HCT116 (cell line): ENCODE measurements around the gene PLD2. TPM values are rescaled to one million over a fixed set of nuclear protein-coding genes. Genes with fewer than 3 reads are reported as not detected.

Source experiments
- ATAC-seq: fragments of 200-7000 bp; cut with Tn5 transposase; 2 replicates; pipeline ENCODE4 v1.9.1; 2020; ENCODE audit warnings: mild to moderate bottlenecking, moderate library complexity
- BruUV-seq: library from RNA; stranded (reverse); fragments of 400-500 nt; replicated peaks from 2 replicates; lab custom pipeline; 2021; lab: Mats Ljungman, UMichigan
- CTCF ChIA-PET: fragments of 300-600 bp; sonication (Branson Sonifier 250); formaldehyde crosslinking; loops from one replicate; lab custom pipeline; 2021; ENCODE audit warnings: antibody characterized with exemption; lab: Charles Lee
- POLR2A ChIA-PET: fragments of 300-600, 350-600 bp; sonication (Branson Sonifier 250); formaldehyde crosslinking; loops from one replicate; lab custom pipeline; 2021; ENCODE audit warnings: antibody characterized with exemption; lab: Charles Lee
- RAD21 ChIA-PET, 2 experiments: fragments of 300-600 bp; sonication (Branson Sonifier 250); formaldehyde crosslinking; loops; one replicate each; lab custom pipeline; 2023; ENCODE audit warnings: low total read pairs in 2 of 2; ENCODE audit not compliant: uncharacterized antibody in 2 of 2, unreplicated experiment in 2 of 2, low non-redundant PET in 1 of 2; lab: Charles Lee
- DNase-seq: peaks from one replicate; pipeline ENCODE4 v3.0.0-alpha.2; 2010; ENCODE audit warnings: low read depth, low spot score
- H2AFZ ChIP-seq: fragments of 200-600 bp; shearing (Covaris generic), sonication (generic); 2 replicates; pipeline ENCODE4 v1.6.1; 2017; ENCODE audit warnings: low read depth, mixed run types, mixed read lengths, antibody characterized with exemption, low read length; ENCODE audit not compliant: poor library complexity, severe bottlenecking
- H3K27ac ChIP-seq: 2 replicates; pipeline ENCODE4 v1.5.1; 2012; ENCODE audit warnings: low read depth, low read length
- H3K27me3 ChIP-seq: fragments of 200-600 bp; sonication (generic); 2 replicates; pipeline ENCODE4 v1.6.1; 2016; ENCODE audit warnings: mixed run types, low read length, mixed read lengths; ENCODE audit not compliant: insufficient read depth
- H3K36me3 ChIP-seq, 2 experiments: fragments of 200-500 bp in 1 of 2; fragments of 200-600 bp in 1 of 2; sonication (Bioruptor generic) in 1 of 2; sonication (generic) in 1 of 2; 2 replicates each; pipeline versions ENCODE4 v1.5.1 to v1.6.1; 2014 to 2016; ENCODE audit warnings: low read length in 2 of 2, inconsistent platforms in 1 of 2, mixed read lengths in 1 of 2, mixed run types in 1 of 2; ENCODE audit not compliant: insufficient read depth in 2 of 2, control insufficient read depth in 1 of 2
- H3K4me1 ChIP-seq, 2 experiments: fragments of 200-600 bp in 1 of 2; sonication (generic) in 1 of 2; 2 replicates each; pipeline versions ENCODE4 v1.5.1 to v1.6.1; 2012 to 2017; ENCODE audit warnings: low read length in 2 of 2, inconsistent platforms in 1 of 2, mild to moderate bottlenecking in 1 of 2, mixed read lengths in 1 of 2, mixed run types in 1 of 2, moderate library complexity in 1 of 2; ENCODE audit not compliant: insufficient read depth in 2 of 2, control insufficient read depth in 1 of 2
- H3K4me2 ChIP-seq: fragments of 200-600 bp; sonication (generic); 2 replicates; pipeline ENCODE4 v1.6.1; 2017; ENCODE audit warnings: mixed run types, low read length, mixed read lengths
- H3K4me3 ChIP-seq, 2 experiments: fragments of 200-600 bp in 1 of 2; sonication (generic) in 1 of 2; replicated peaks in 1 of 2; 2 replicates each; pipeline ENCODE4 v1.5.1; 2011 to 2016; ENCODE audit warnings: low read length in 2 of 2, control low read depth in 1 of 2, low read depth in 1 of 2, mild to moderate bottlenecking in 1 of 2, mixed read lengths in 1 of 2, mixed run types in 1 of 2
- H3K79me2 ChIP-seq: fragments of 200-600 bp; sonication (generic); 2 replicates; pipeline ENCODE4 v1.6.1; 2017; ENCODE audit warnings: mild to moderate bottlenecking, mixed run types, low read length, moderate library complexity, mixed read lengths; ENCODE audit not compliant: insufficient read depth
- H3K9ac ChIP-seq: fragments of 200-600 bp; sonication (generic); 2 replicates; pipeline ENCODE4 v1.6.1; 2016; ENCODE audit warnings: low read length, mixed read lengths
- H3K9me2 ChIP-seq: fragments of 200-600 bp; sonication (generic), shearing (Covaris generic); 2 replicates; pipeline ENCODE4 v1.6.1; 2017; ENCODE audit warnings: mixed run types, mild to moderate bottlenecking, moderate library complexity; ENCODE audit not compliant: insufficient read depth
- H3K9me3 ChIP-seq, 2 experiments: fragments of 200-500 bp in 1 of 2; fragments of 200-600 bp in 1 of 2; sonication (Bioruptor generic) in 1 of 2; sonication (generic) in 1 of 2; 2 replicates each; pipeline ENCODE4 v1.6.1; 2014 to 2017; ENCODE audit warnings: low read length in 2 of 2, mixed read lengths in 2 of 2, inconsistent platforms in 1 of 2, low read depth in 1 of 2, mild to moderate bottlenecking in 1 of 2, mixed run types in 1 of 2, moderate library complexity in 1 of 2; ENCODE audit not compliant: control insufficient read depth in 1 of 2, insufficient read depth in 1 of 2
- H4K20me1 ChIP-seq: fragments of 200-600 bp; sonication (generic), shearing (Covaris generic); 2 replicates; pipeline ENCODE4 v1.6.1; 2017; ENCODE audit warnings: mixed run types, mild to moderate bottlenecking, moderate library complexity; ENCODE audit not compliant: insufficient read depth
- CBX3 ChIP-seq: IDR thresholded peaks from 2 replicates; pipeline ENCODE4 v1.6.1; 2012; ENCODE audit warnings: low read depth
- CEBPB ChIP-seq: IDR thresholded peaks from 2 replicates; pipeline ENCODE4 v1.6.1; 2012; ENCODE audit warnings: low read depth
- EGR1 ChIP-seq: IDR thresholded peaks from 2 replicates; pipeline ENCODE4 v1.6.1; 2012; ENCODE audit warnings: low read depth
- ELF1 ChIP-seq: IDR thresholded peaks from 2 replicates; pipeline ENCODE4 v1.6.1; 2012; ENCODE audit warnings: low read depth, borderline replicate concordance
- FOSL1 ChIP-seq: IDR thresholded peaks from 2 replicates; pipeline ENCODE4 v1.6.1; 2012; ENCODE audit warnings: low read depth
- JUND ChIP-seq: IDR thresholded peaks from 2 replicates; pipeline ENCODE4 v1.6.1; 2012
- SIN3A ChIP-seq: IDR thresholded peaks from 2 replicates; pipeline ENCODE4 v1.6.1; 2012; ENCODE audit warnings: low read depth
- SP1 ChIP-seq: IDR thresholded peaks from 2 replicates; pipeline ENCODE4 v1.6.1; 2012; ENCODE audit warnings: low read depth
- TCF7L2 ChIP-seq: IDR thresholded peaks from 2 replicates; pipeline ENCODE4 v1.7.0; 2011; ENCODE audit warnings: borderline replicate concordance, inconsistent platforms; ENCODE audit not compliant: insufficient read depth, insufficient read length; ENCODE audit errors: extremely low read depth
- YY1 ChIP-seq: IDR thresholded peaks from 2 replicates; pipeline ENCODE4 v1.6.1; 2011; ENCODE audit warnings: low read length, low read depth, moderate library complexity, mild to moderate bottlenecking; ENCODE audit not compliant: insufficient replicate concordance; ENCODE audit errors: extremely low read depth
- ZNF274 ChIP-seq: fragments of 200-500 bp; sonication (Bioruptor generic); IDR thresholded peaks from 2 replicates; pipeline ENCODE4 v1.6.1; 2014; ENCODE audit warnings: mild to moderate bottlenecking, low read depth, low read length, inconsistent platforms
- intact Hi-C: fragments of 100-400 bp; cut with micrococcal nuclease; formaldehyde crosslinking; loops from 2 replicates; pipeline ENCODE4 v1.10.0; 2022
- total RNA-seq: library from RNA; stranded (reverse); gene quantifications from one replicate; pipeline ENCODE4 v1.2.1, GENCODE V29; 2021; ENCODE audit not compliant: unreplicated experiment
- TF ChIP-seq, protein P1 (sequence below): IDR thresholded peaks from 2 replicates; pipeline ENCODE4 v1.6.1; 2012
- TF ChIP-seq, protein P2 (sequence below): IDR thresholded peaks from 2 replicates; pipeline ENCODE4 v1.6.1; 2012; ENCODE audit warnings: low read depth
- TF ChIP-seq, protein P3 (sequence below), 3 experiments: fragments of 200-600 bp in 1 of 3; sonication (generic) in 1 of 3; IDR thresholded peaks in 2 of 3; conservative IDR thresholded peaks in 1 of 3; 2 replicates each; pipeline ENCODE4 v1.5.1; 2012 to 2017; ENCODE audit warnings: low read depth in 2 of 3, low read length in 2 of 3, antibody characterized with exemption in 1 of 3, borderline replicate concordance in 1 of 3, control low read depth in 1 of 3, mild to moderate bottlenecking in 1 of 3, mixed read lengths in 1 of 3, mixed run types in 1 of 3, moderate library complexity in 1 of 3; ENCODE audit not compliant: insufficient read depth in 1 of 3
- TF ChIP-seq, protein P4 (sequence below): IDR thresholded peaks from 2 replicates; pipeline ENCODE4 v1.6.1; 2011; ENCODE audit warnings: mild to moderate bottlenecking, low read length, moderate library complexity; ENCODE audit not compliant: insufficient replicate concordance; ENCODE audit errors: extremely low read depth

PLD2 gene
- total RNA-seq, 1 experiment from 2014 or later, result 47.7 TPM

DNA sequence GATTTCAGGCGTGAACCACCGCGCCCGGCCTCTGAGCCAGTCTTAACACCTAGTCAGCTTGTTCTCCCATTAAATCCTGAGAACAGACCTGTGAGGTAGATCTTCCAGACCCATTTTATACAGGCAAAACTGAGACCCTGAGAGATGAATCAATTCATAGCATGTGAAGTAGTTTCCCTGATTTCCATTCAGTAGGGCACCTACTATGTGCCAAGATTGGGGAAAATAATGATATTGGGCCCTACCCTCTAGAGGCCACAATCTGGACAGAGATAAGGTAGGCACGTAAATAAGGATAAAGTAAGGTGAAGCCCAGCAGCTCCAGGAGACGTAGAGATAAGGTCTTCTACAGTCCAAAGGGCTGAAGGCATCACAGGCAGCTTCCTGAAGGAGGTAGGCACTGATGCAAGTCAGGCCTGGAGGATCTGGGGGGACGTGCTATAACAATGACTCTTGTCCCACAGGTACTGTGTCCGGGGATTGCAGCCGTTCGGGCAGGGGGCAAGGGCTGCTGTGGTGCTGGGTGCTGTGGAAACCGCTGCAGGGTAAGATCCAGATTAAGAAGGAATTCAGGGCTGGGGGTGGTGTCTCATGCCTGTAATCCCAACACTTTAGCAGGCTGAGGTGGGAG, 26.5 kb upstream of the PLD2 start:
- Histone ChIP-seq H3K27ac (no peak overlapping the region), H3K79me2 (no peaks in the 10 kb centered on the region), H3K27me3 (no peaks in the 10 kb centered on the region), H3K4me1 (no peaks in the 10 kb centered on the region), H3K9me2 (no peaks in the 10 kb centered on the region), H2AFZ (no peak overlapping the region), H3K9ac (no peak overlapping the region), H3K9me3 (no peaks in the 10 kb centered on the region), H3K4me3 (no peak overlapping the region), H3K36me3 (no peaks in the 10 kb centered on the region), H4K20me1 (no peaks in the 10 kb centered on the region), H3K4me2 (no peak overlapping the region)
- ChIA-PET RAD21 (no interaction called here), CTCF (interaction anchor here (3.3 kb wide), 1 partner anchor 8 kb away, joined by 19 read pairs; the partner anchor contains the start of gene GLTPD2), POLR2A (no interaction called here)
- ATAC-seq (no peak), DNase-seq (no peak)
- BruUV-seq, result no TSS peak
- TF ChIP-seq, protein P1, sequence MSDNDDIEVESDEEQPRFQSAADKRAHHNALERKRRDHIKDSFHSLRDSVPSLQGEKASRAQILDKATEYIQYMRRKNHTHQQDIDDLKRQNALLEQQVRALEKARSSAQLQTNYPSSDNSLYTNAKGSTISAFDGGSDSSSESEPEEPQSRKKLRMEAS, result no peak
- TF ChIP-seq SIN3A (no peak), ZNF274 (no peak), YY1 (no peak), ELF1 (no peak), CBX3 (no peak), CEBPB (no peak), SP1 (no peak), TCF7L2 (no peak), JUND (no peak), FOSL1 (no peak), EGR1 (no peak)
- TF ChIP-seq, protein P2, sequence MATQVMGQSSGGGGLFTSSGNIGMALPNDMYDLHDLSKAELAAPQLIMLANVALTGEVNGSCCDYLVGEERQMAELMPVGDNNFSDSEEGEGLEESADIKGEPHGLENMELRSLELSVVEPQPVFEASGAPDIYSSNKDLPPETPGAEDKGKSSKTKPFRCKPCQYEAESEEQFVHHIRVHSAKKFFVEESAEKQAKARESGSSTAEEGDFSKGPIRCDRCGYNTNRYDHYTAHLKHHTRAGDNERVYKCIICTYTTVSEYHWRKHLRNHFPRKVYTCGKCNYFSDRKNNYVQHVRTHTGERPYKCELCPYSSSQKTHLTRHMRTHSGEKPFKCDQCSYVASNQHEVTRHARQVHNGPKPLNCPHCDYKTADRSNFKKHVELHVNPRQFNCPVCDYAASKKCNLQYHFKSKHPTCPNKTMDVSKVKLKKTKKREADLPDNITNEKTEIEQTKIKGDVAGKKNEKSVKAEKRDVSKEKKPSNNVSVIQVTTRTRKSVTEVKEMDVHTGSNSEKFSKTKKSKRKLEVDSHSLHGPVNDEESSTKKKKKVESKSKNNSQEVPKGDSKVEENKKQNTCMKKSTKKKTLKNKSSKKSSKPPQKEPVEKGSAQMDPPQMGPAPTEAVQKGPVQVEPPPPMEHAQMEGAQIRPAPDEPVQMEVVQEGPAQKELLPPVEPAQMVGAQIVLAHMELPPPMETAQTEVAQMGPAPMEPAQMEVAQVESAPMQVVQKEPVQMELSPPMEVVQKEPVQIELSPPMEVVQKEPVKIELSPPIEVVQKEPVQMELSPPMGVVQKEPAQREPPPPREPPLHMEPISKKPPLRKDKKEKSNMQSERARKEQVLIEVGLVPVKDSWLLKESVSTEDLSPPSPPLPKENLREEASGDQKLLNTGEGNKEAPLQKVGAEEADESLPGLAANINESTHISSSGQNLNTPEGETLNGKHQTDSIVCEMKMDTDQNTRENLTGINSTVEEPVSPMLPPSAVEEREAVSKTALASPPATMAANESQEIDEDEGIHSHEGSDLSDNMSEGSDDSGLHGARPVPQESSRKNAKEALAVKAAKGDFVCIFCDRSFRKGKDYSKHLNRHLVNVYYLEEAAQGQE, result no peak
- TF ChIP-seq, protein P3, sequence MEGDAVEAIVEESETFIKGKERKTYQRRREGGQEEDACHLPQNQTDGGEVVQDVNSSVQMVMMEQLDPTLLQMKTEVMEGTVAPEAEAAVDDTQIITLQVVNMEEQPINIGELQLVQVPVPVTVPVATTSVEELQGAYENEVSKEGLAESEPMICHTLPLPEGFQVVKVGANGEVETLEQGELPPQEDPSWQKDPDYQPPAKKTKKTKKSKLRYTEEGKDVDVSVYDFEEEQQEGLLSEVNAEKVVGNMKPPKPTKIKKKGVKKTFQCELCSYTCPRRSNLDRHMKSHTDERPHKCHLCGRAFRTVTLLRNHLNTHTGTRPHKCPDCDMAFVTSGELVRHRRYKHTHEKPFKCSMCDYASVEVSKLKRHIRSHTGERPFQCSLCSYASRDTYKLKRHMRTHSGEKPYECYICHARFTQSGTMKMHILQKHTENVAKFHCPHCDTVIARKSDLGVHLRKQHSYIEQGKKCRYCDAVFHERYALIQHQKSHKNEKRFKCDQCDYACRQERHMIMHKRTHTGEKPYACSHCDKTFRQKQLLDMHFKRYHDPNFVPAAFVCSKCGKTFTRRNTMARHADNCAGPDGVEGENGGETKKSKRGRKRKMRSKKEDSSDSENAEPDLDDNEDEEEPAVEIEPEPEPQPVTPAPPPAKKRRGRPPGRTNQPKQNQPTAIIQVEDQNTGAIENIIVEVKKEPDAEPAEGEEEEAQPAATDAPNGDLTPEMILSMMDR (IDR thresholded peaks at IDR 0.05 in 2 of 3, conservative IDR thresholded peaks at IDR 0.05 in 1 of 3; ENCODE audit: borderline replicate concordance in 1 of 3, insufficient read depth in 1 of 3, low read depth in 2 of 3, low read length in 2 of 3), result no peak
- TF ChIP-seq, protein P4, sequence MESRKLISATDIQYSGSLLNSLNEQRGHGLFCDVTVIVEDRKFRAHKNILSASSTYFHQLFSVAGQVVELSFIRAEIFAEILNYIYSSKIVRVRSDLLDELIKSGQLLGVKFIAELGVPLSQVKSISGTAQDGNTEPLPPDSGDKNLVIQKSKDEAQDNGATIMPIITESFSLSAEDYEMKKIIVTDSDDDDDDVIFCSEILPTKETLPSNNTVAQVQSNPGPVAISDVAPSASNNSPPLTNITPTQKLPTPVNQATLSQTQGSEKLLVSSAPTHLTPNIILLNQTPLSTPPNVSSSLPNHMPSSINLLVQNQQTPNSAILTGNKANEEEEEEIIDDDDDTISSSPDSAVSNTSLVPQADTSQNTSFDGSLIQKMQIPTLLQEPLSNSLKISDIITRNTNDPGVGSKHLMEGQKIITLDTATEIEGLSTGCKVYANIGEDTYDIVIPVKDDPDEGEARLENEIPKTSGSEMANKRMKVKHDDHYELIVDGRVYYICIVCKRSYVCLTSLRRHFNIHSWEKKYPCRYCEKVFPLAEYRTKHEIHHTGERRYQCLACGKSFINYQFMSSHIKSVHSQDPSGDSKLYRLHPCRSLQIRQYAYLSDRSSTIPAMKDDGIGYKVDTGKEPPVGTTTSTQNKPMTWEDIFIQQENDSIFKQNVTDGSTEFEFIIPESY, result no peak
- intact Hi-C loops, result no loop called here
